Medulla oblongata (tissue), 1 donor: Measurements from ENCODE around the gene RNU1-1.
"Not testable (repeated sequence)": the region's sequence is repeated elsewhere in the genome, so short reads cannot be mapped to it uniquely, and the experiment has no call there.

Experiments used
- DNase-seq: peaks from one replicate; pipeline ENCODE4 v3.0.0-alpha.2; 2015; ENCODE audit errors: extremely low spot score

RNU1-1 gene

GRCh38 chr1:16493731-16494130 lies 20.4 kb downstream of the RNU1-1 start:
- DNase-seq, result not testable (repeated sequence)

DNA sequence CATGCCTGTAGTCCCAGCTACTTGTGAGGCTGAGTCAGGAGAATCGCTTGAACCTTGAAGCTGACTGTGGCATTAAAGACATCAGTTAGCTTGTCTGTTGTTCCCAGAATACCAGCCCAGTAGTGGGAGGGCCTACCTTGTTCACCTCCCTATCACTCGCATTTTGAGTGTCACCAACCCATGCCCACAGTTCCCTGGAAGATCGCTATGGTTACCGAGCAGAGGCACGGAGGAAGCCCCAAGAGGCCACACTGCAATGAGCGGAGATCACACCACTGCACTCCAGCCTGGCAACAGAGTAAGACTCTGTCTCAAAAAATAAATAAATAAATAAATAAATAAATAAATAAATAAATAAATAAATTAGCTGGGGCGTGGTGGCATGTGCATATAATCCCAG lies 21.1 kb downstream of the RNU1-1 start:
- DNase-seq, result not testable (repeated sequence)

DNA sequence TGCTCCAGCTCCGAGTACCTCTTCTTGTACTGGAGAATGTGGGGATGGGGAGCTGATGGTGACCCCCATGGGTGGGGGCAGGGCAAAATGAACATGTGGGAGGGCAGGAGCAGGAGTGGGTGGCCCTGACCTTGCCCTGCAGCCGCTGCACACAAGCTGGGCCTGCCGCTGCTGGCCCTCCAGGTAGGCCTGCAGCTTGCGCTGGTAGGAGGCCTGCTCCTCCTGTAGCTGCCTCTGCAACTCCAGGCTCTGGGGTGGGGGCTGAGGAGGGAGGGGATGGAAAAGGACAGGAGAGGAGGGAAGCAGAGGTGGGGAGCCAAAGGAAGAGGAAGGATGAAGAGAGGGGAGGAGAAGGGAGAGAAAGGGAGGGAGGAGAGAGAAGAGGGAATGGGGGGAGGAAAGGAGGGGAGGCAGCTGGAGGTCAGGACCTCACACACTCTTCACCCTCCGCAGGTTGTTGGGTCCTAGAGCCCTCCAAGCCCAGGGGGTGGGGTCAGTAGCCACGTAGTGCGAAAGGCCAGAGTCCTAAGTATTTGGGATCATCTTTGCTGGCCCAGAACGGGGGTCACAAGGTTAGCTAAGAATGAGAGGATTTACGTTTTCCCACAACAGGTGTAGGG lies 22.9 kb downstream of the RNU1-1 start:
- no peak for DNase-seq

- DNase-seq, result not testable (repeated sequence)
Observed at GRCh38 chr1:16489195-16489880, 24.7 kb downstream of the RNU1-1 start.

- DNase-seq, result not testable (repeated sequence)
Observed at GRCh38 chr1:16487011-16487410, 27.1 kb downstream of the RNU1-1 start.

DNA sequence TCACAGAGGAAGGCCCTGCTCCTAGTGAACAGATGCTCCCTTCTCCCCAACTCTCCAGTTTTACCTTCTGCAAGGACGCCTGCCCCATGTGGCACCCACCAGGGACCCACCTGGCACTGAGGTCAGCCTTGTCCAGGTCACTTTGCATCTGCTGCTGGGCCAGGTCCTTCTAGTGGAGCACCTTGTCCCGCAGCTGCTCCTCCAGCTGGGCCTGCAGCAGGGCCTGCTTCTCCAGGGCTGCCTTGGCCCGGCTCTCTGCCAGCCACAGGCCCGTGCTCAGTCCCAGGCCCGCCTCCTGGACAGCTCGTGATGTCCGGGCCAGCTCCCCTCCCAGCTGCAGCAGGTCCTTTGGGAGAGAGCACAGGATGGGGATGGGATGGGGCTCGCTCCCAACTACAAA lies 27.8 kb downstream of the RNU1-1 start:
- DNase-seq, result not testable (repeated sequence)

DNA sequence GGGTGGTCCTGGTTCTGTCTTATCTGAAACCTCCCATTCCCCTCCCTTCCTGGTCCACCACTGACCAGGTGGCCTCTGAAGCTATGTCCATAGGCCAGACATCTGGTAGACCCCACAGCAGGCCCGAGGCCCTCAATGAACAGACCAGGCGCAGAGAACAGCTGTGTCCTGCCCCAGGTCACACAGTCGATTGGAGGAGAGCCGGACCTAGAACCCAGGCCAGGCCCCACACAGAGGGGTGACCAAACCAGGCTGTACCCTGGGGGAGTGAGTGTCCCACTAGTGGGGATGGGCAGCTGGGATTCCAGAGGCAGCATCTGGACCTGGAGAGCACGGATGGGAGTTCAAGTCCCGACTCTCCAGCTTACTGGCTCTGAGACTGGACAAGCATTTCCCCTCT lies 29.2 kb downstream of the RNU1-1 start:
- no peak for DNase-seq

GRCh38 chr1:16484501-16484835 lies 29.6 kb downstream of the RNU1-1 start:
- DNase-seq, result no peak

GRCh38 chr1:16483639-16484500 lies 30.2 kb downstream of the RNU1-1 start:
- DNase-seq, result not testable (repeated sequence)

DNA sequence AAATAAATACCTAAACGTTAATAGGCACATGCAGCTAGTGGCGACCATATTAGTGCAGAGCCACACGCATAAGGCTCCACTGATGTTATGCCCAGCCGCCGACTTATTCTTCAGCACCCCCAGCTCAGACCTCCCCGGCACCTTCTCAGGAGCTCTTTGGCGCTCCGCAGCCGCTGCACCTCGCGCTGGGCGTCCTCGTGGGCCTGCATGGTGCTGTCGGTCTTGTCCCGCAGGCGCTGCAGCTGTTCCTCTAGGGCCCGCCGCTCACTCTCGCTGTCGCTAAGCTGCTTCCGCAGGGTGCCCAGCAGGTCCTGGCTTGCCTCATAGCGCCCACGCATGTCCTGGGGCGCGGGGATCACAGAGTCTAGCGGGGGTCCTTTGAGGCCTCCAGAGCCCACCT lies 30.9 kb downstream of the RNU1-1 start:
- DNase-seq, result not testable (repeated sequence)

GRCh38 chr1:16478091-16478490 lies 36.0 kb downstream of the RNU1-1 start:
- DNase-seq, result no peak

DNA sequence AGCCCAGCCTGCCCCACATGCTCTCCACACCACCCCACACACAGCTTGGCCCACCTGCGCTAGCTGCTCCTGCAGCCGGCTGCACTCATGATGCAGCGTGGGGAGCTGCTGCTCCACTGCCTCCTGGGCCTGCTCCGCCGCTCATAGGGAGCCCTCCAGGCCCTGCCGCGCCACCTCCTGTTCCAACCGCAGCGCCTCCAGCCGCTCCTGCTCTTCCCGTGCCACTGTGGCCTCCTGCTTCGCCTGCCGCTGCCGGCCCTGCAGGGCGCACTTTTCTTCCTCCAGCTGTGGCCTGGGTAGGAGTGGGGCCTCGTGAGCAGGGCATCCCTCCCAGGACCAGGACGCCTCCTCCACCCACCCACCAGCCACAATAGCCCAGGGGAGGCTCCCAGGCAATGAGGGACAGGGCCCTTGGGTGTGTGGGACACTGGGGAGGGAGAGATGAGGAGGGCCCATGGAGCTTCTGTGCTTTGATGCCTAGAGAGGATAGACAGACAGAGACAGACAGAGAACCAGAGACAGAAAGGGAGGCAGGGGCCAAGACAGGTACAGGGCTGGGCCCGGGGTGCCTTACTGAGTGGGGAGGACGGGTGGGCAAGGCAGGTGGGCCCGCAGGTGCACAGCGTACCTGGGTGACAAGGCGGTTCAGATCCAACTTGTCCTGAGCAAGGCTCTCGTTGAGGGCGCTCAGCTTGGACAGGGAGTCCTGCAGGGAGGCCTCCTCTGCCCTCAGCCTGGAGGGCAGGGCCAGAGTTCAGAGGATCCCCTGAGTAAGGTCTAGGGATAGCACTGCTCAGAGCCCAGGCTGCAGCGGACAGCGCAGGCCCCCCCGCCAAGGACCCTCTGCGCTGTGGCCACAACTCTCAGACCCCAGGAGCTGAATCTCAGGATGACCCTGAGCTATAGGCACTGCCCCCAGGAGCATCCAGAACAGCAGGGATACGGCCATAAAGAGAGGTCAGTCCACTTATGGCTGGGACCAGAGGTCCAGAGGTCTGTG lies 38.0 kb downstream of the RNU1-1 start:
- DNase-seq, result not testable (repeated sequence)

- not testable (repeated sequence) for DNase-seq
Observed at GRCh38 chr1:16474891-16475290, 39.2 kb downstream of the RNU1-1 start.

DNA sequence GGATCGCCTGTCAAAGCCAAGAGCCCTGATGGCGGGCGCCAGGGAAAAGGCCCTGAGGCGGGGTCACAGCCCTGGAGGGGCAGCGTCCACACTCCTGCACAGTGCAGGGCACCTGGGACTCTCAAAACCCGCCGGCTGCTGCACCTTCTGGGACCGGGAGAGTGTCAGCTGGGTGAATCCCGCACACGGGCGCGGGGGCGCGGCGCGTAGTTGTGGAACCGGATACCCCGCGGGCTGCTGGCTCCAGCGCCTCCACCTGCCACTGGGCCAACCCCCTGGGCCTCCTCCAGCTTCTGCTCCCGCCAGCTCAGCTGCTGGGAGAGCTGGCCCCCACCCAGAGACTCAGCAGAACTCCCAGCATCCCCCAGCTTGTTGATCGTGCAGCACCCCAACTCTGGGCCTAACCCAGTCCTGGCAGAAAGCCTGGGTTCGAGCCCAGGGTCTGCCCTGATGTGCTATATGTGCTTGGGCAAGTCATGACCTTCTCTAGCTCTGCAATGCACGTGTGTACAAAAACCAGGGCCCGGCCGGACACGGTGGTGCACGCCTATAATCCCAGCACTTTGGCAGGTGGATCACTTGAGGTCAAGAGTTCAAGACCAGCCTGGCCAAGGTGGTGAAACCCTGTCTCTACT lies 39.8 kb downstream of the RNU1-1 start:
- no peak for DNase-seq

- no peak for DNase-seq
Observed at GRCh38 chr1:16468558-16468957, 45.5 kb downstream of the RNU1-1 start.

- no peak for DNase-seq
Observed at GRCh38 chr1:16464917-16465625, 49.0 kb downstream of the RNU1-1 start.
